KG1 (cell line): ENCODE results near the gene CADPS.

Source experiments
- DNase-seq: peaks from one replicate; lab custom pipeline; 2025; lab: John Stamatoyannopoulos, UW

The CADPS gene

DNA sequence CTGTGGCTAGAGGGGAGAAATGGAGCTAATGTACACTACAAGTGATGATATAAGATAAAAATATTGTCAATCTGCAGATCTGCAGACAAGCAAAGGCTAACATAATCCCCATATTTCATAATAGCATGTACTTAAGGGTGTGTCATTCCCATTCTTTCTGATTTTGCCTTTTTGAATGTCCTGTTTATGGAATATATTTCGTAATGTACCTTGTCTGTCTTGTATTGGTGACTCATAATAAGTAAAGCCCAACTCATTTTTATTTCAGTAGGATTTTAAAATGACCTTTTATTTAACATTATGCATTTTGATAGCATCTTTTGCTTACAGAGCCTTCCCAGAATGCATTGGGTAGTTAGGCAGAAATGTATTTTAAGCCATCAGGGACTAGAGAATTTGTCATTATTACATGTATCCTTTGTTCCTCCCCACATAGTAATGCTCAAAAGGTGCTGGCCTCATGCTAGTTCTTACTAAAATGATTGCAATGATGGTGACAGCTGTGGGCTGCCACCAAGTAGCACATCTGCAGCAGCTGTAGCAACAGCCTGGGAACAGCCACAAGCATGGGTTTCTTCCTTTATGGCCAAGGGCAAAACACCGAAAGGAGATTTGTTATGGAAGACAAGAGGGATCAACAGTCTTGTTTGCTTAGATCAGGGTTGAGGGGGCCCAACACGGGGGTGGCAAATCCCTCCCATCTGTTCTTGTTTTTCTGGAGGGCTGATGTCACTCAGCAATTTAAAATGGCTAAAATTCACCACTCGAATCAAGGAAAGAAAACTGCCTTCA is 188.5 kb downstream of the CADPS start:
- no peak for DNase-seq

DNA sequence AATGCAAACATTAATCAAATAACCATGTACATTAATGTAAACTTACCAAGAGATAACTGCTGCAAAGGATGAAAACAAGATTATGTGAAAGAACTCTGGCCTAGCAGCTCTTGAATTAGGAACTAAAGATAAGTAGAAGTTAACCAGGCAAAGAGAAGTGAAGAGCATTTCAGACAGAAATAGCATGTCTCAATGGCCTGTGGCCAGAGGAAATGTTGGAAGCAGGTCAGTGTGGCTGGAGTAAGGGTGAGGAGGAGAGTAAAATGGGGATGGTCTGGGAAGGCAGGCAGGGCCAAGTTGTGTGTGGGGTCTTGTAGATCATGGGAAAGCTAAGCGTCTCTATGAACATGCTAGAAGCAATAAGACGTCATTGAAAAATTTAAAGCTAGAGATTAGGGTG is 192.4 kb downstream of the CADPS start:
- DNase-seq, result no peak

DNA sequence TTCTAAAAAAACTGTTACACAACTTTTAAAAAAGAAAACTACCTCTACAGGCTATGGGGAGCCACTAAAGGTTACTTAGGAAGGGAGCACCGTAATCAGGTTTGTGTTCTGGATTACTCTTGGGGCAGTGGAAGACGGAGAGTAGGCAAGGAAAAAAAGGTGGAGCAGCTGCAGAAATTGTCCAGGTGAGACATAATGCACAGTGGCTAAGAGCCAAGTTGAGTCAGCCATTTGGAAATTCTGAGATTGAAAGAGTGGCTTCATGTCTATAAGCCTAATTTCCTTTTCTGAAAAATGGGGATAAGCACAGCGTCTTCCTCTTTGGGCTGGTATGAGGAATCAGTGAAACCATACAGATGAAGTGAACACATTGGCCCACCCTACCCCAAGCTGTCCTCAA is 195.2 kb downstream of the CADPS start:
- DNase-seq, result no peak

DNA sequence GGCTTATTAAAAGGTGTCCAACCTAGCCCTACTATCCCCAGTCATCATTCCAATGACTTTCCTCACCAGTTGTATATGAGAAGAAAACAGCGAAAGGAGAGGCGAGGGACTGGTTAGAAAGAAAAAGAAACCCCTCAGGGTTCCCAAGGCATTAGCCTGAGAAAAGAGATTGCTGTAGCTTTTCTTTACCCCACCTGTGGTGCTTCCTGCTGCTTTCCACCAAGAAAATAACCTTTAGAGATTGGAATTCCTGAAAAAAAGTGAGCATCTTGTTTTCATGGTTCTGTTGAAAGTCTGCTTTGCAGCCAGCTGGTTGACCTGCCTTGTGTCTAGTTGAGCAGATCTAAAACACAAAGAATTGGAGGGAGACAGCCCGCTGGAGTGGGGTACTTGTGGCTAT is 196.4 kb downstream of the CADPS start:
- DNase-seq, result no peak

DNA sequence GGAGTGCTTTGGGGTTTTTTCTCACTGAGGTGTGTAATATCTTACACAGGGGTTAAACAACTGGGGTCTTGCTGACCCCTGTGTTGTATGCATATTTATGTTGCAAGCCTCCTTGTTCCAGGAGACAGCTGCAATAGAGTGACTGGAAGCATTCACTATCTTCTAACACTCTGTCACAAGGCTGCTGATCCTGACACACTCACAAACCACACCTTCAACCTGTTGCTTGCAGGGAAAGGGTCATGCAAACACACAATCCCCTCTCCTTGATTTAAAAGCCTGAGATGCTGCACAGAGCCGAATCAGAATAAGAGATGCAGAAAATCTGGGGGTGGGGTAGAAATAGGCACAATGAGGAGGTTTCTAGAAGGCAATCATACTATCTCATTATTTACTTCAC is 197.3 kb downstream of the CADPS start:
- no peak for DNase-seq

- DNase-seq, result no peak
These were observed 198.4 kb downstream of the CADPS start for GRCh38 chr3:62676689-62677271.

- no peak for DNase-seq
These were observed 199.7 kb downstream of the CADPS start for GRCh38 chr3:62675492-62675891.

DNA sequence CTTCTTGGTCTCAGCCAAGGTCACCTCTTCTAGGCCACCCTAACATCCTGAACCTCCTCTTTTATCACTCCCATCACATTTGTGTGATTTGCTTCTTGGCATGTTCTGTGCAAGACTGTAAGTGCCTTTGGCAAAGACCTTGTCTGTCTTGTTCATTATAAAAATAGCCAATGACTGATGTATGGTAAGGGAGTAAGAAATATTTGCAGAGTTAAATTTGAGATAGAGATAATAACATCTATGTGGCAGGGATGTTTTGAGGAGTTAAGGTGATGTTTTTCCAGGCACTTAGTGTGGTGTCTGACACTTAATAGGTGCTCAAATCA is 202.3 kb downstream of the CADPS start:
- DNase-seq, result no peak

DNA sequence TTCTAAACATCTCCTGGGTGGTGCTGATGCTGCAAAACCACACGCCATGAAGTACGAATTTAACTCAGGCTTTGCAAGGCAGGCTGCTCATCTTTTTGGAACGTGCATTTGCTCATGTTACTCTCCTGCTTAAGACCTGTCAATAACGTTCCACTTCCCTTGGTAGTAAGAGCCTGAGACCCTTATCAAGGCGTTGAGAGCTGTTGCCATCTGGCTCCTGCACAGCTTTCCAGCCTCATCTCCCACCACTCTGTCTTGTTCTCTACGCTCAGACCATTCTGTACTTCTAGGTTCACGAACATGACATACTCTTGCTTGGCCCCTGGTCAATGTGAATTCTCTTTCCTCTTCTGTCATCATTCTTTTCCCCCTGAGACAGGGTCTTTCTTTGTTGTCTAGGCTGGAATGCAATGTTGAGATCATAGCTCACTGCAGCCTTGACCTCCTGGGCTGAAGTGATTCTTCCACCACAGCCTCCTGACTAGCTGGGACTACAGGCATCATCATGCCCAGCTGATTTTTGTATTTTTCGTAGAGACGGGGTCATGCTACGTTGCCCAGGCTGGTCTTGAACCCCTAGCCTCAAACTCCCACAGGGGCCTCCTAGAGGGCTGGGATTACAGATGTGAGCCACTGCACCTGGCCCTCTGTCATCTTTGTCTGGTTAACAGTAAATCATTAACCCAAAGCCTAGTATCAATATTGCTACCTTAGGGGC is 202.8 kb downstream of the CADPS start:
- no peak for DNase-seq

DNA sequence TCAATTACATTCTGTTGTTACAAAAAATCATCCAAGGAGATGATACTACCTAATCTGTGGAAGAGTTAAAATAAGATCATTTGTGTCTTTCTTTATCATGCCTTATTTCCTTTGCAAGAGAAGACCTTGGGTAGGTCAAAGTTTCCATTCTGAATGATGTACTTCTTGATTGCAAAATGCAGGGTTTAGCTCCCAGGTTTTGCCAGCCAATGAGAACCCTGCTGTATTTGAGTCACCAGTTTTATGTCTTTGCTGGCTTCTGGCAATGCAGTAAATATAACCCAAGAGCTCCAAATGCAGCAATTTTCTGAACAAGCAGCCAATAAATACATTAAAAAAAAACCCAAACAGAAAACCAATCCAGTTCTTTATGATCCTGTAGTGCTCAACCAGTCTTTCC is 204.9 kb downstream of the CADPS start:
- DNase-seq, result no peak

DNA sequence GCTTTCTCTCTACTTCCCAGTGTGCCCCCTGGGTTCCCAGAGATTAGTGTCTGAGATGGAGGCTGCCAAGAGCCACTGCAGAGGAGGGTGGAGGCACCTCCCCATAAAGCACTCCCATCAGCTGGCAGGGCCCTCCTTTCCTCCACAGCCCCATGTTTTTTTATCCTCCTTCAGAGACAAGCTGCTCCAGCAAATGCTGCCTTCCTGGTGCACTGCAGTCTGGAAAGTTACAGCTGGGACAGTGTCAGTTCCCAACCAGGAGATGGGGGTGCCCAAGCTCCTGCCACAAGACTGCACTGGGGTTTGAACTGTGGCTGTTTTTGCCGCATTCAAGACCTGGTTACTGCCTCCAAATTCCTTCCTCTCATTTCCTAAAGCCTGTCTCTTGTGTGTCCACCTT is 206.1 kb downstream of the CADPS start:
- DNase-seq, result no peak

DNA sequence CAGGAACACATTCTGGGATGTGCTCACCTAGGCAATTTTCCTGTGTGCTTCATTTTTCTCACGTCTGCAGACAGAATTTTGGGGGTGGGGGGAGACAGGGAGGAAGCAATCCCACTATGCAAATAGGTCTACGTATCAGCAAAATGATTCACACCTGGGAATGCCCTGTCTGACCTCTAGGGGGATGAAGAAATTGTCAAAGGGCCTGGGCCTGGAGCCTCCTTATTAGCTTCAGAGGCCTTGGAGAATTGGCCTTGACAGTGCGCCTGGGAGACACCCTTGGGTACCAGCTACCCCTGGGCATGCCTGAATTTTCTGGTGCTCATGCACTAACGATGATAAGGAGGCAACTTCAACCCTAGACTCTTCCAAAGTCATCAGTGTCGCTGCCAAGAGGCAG is 207.5 kb downstream of the CADPS start:
- DNase-seq, result no peak

DNA sequence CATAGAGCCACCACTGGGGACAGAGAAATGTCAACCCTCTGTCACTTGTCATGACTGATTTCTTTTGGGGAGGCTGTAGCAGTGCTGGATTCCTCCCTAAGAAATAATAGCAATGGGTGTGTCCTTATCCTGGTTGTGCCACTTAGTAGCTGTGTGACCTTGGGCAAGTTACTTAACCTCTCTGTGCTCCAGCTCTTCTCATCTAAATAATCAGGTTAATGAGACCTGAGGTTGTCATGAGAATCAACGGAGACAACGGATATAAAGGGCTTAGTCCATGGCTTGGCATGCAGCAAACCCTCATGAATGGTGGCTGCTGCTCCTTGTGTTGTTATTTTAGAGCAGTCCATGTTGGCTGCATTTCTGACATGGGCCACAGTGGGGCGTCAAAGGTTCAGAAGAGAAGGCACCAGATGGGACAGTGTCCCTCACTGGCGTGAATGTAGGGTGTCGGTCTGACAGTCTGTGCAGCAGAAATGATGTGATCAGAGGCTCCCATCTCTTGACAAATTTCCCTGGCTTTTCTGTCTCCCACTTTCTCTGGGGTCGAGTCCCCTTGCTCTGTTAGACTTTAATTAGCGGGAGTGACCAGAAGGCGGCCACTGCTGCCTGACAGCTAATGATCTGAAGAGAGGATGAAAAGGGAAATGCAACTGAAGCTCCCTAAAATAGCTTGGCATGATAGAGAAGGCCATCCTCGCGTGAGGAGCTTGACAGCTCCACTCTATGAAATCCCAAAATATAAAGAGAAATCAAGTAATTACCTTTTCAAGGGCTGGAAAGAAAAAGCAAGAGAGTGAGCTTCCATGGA is 209.4 kb downstream of the CADPS start:
- DNase-seq, result no peak

GRCh38 chr3:62662677-62663076 is 212.5 kb downstream of the CADPS start:
- DNase-seq, result no peak

GRCh38 chr3:62659660-62660059 is 215.6 kb downstream of the CADPS start:
- DNase-seq, result no peak

DNA sequence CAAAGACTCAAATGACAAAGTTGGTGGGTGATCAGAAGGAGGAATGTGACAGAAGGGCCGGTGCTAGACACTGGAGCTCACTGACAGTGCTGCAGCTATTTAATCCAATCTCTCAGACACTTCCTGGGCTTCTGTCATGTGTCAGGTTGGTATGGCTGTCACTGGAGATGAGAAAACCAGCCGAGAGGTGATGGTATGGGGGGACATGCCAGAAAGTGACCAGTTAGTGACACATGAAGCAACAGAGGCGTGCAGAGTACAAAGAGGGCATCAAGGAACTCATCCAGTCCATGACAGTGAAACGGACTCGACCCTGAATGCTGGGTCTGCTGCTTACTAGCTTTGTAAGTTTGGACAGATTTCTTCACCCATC is 219.5 kb downstream of the CADPS start:
- DNase-seq, result no peak

DNA sequence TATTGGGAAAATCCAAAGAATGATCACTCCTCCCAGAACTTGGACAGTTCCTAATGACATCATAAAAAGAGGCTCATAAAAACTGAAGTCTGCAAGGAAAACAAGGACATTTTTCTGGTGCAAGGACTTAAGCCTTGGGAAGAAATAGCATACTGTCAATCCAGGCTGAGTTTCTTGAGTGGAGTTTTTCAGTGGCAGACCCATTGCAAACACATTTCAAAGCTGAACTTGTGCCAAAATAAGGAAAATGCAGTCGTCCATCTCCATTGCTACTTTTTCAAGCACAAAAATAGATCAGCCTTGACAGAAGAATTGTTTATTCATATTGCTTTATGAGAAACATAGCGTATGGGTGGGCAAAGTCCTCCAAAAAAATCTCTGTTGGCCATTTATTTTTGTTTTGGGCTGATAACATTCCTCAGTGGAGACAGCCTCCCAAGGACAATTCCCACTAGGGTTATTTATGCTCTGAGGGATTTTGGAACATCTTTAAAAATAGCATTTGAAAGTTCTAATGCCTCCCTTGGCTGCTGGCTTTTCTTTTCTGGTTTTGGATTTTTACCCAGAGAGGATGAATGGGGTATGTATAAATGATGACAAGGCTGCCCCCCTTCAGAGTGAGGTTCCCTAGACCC is 220.0 kb downstream of the CADPS start:
- no peak for DNase-seq

- no peak for DNase-seq
These were observed 221.4 kb downstream of the CADPS start for GRCh38 chr3:62653796-62654195.

DNA sequence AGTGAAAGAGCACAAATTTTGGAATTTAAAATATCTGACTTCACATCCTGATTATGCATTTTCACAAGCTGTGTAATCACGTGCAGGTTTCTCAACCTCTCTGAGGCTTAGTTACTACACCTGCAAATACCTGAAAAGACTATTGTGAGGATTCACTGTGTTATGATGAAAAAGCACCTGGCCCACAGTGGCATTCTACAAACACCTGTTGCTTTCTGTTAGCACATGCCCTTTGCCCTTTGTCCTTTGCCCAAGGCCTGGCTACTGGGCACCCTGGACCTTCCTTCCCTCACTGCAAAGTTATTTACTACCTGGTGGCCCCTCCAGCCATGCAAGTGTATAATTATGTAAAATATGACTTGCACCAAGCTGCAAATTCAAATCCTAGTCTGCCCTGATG is 227.5 kb downstream of the CADPS start:
- DNase-seq, result no peak

GRCh38 chr3:62644493-62644892 is 230.7 kb downstream of the CADPS start:
- no peak for DNase-seq

GRCh38 chr3:62638316-62638715 is 236.9 kb downstream of the CADPS start:
- DNase-seq, result no peak

DNA sequence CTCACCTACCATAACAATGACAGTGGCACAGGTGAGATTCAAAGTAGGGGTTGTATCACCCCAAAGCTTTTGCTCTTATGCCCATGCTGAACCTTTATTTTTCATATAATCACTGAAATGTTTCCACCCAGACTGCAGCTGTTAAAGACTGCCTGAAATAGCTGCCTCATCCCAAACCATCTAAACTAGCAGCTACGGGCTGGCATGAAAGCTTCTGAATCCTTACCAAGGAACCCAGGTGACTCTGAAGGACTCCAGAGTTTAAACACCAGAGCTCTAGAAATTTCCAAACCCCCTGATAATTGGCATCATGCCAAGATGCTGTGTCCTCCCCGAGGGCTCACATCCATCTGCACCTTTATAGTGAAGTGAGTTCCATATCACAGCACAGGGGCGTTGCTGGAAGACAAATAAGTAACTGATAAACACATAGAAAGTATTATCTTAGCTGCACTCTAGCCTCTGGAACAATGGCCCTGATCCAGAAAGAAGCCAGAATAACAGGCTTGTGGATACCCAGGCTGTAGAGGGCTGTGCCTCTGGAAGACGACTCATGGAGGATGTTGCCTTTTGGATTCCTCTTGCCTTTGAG is 238.9 kb downstream of the CADPS start:
- no peak for DNase-seq
